Measurements from ENCODE around the gene GLCCI1. TPM values are rescaled to one million over a fixed set of nuclear protein-coding genes. Genes with fewer than 3 reads are reported as not detected.
A peak's percentile ranks its signal among the peaks of the same experiment; 100 is the strongest.

GLCCI1 gene
- 1 to 10 TPM; 6.4 to 8.2 TPM for total RNA-seq
- long read RNA-seq, result 0 reads

DNA sequence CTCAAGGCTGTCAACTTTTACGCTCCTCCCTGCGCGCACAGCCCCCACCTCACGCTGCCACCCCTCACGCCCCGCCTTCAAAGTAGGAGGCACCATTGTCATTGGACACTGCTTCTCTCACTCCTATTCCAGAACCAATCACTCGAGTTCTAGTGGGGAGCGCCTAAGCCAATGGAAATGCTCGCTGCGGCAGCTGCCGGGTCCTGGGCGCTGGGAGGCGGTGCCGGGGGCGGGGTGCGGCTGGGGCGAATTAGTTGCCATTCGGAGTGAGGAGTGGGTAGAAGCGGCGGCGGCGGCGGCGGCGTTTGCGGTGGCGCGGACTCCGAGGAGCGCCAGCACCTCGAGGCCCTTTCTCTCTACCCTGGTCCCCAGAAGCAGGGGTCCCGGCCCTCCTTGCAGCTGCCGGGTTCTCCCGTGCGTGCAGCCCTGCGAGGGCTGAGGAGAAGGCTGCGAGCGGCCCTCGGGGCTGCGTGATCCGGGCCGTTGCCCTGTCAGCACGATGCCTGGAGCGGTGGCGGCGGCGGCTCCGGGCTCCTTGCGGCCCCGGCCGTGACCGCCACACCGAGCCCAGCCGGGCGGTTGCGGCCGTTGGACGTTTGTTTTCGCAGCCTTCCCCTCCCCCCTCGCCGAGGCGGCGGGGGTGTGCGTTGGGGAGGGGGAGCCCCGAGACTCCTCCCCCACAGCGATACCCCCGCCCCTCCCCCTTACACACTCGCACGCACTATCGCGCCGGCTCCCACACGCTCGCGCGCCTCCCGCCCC, at the start of gene GLCCI1:
Gene GLCCI1, plus strand, starts transcription at position 253 of the 762 bp plus-strand sequence. CDS start 555 bp downstream, outside the sequence.
- ATAC-seq, result peak; percentile 97 to 99
- peak; percentile 96 for DNase-seq
- intact Hi-C loops (cut with DNase I), result loop anchor here in 1 of 2 donors (10.0 kb wide), 1 partner anchor 246 kb away; no protein-coding TSS in a partner anchor

- DNase-seq (no peak), ATAC-seq (no peak)
- intact Hi-C loops (cut with DNase I), result no loop called here
Measured at GRCh38 chr7:7919449-7919945, 49.1 kb upstream of the GLCCI1 start.

- ATAC-seq, result no peak
- intact Hi-C loops (cut with DNase I), result no loop called here
- DNase-seq, result no peak
Measured at GRCh38 chr7:7920056-7920455, 48.5 kb upstream of the GLCCI1 start.

- intact Hi-C loops (cut with DNase I), result no loop called here
- ATAC-seq (no peak), DNase-seq (no peak)
Measured at GRCh38 chr7:7920481-7920880, 48.1 kb upstream of the GLCCI1 start.

GRCh38 chr7:7921830-7922229, 46.8 kb upstream of the GLCCI1 start:
- intact Hi-C loops (cut with DNase I), result no loop called here
- ATAC-seq (peak in 1 of 2 donors; percentile 41), DNase-seq (no peak)

GRCh38 chr7:7922684-7923385, 45.8 kb upstream of the GLCCI1 start:
- ATAC-seq (no peak), DNase-seq (no peak)
- intact Hi-C loops (cut with DNase I), result no loop called here

DNA sequence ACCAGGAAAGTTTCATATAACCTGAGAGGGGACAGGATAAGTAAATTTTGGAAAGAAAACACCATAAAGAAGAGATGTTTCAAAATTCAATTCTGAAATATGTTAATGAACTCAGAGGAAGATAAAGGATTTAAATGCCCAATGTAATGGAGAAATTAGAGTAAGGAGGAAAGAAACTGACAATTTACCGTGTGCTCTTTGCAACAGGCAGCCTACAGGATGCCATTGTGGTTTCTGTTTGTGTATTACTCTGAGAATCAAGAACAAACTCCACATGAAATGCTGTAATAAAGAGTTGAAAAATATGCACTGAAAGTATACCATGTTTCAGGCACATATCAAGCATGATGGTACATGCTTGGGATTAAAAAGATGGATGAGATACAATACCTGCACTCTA, 44.8 kb upstream of the GLCCI1 start:
- no peak for ATAC-seq
- DNase-seq, result no peak
- intact Hi-C loops (cut with DNase I), result no loop called here

GRCh38 chr7:7924303-7924702, 44.3 kb upstream of the GLCCI1 start:
- DNase-seq (no peak), ATAC-seq (no peak)
- intact Hi-C loops (cut with DNase I), result no loop called here

DNA sequence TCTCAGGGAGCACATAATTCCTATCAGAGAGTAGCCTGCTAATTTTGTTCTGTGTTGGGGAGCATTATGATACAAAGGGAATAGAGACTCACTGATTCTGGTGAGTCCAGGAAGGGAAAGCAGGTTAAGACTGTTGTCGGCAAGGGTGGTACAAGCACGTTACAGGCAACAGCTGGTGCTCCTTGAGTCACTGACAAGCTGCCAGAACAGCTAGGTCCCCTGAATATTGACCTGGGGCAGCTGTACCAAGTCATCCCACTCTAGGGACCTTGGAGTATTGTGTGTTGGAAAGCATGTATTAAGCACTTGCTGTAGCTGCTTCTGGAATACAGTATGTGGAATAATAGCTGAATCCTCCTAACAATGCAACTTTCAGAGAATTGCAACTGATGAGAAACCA, 37.0 kb upstream of the GLCCI1 start:
- no peak for DNase-seq
- intact Hi-C loops (cut with DNase I), result no loop called here
- ATAC-seq, result no peak

DNA sequence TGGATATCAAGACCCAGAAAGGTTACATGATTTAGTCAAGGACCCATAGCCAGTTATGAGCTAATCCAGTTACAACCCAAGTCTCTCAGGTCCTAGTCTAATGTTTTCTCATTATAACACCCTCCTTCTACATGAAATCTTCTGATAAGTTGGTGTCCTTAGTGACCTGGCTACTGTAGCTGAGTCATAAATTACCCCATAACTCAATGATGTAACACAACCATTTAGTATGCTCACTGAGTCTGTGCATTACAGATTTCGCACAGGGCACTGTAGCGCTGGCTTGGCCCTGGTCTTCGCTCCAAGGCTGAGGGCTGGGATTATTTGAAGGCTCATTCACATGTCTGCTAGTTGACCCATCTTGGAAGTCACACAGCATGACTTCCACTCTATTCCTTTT, 36.0 kb upstream of the GLCCI1 start:
- intact Hi-C loops (cut with DNase I), result no loop called here
- ATAC-seq (no peak), DNase-seq (no peak)

GRCh38 chr7:7933915-7934526, 34.6 kb upstream of the GLCCI1 start:
- DNase-seq (no peak), ATAC-seq (no peak)
- intact Hi-C loops (cut with DNase I), result no loop called here

DNA sequence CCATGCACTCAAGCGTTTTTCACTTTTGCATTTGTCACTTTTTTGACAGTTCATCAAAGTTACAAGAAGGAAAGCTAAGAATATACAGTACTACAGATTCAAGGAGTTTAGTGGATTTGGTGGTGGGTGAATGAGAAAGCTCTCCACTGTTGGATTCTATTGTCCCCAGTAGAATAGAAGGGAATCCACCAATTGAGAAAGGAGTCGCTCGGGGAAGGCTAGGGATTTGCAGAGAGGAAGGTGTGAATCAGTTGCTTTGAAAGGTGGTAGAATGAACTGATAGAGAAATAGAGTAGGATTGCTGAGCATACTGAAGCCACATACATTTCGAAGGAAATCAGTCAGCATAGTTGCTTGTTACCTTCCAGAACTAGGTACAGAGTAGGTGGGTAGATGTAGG, 33.7 kb upstream of the GLCCI1 start:
- no peak for DNase-seq
- intact Hi-C loops (cut with DNase I), result no loop called here
- no peak for ATAC-seq

DNA sequence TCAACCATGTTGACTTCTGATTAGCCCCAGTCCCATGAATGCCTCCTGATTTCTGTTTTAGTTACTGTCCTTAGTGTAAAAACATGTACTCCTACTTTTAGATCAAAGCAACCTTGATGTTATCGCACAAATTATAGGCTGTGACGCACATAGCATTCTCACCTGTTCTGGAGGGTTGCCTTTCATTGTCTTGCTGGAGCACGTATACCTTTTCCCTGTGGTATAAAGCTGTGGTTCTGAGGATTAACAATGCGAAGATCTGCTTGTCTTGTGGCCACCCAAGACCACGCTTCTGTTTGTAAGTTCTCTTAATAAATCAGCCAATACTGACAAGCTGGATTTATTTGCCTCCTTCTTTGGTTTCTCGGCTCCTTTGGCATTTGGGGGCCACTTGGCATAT, 30.1 kb upstream of the GLCCI1 start:
- DNase-seq (no peak), ATAC-seq (no peak)
- intact Hi-C loops (cut with DNase I), result no loop called here

DNA sequence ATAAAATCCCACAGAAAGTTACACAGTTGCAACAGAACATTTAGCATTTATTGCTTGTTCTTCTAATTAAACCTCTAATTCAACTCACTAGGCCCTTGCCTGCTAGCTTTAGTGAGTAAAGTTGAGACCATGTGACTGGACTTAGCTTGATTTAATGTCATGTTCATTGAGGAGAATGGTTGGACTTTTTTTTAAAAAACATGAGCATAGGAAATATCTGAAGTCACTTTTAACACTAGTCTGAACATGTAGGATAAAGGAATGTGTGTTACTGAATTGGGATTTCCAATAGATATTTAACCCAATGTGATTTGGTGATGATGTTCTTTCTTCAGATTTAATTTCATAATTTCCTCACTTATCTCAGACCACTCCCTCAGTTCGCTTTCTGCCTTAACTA, 24.6 kb upstream of the GLCCI1 start:
- intact Hi-C loops (cut with DNase I), result no loop called here
- no peak for DNase-seq
- no peak for ATAC-seq

DNA sequence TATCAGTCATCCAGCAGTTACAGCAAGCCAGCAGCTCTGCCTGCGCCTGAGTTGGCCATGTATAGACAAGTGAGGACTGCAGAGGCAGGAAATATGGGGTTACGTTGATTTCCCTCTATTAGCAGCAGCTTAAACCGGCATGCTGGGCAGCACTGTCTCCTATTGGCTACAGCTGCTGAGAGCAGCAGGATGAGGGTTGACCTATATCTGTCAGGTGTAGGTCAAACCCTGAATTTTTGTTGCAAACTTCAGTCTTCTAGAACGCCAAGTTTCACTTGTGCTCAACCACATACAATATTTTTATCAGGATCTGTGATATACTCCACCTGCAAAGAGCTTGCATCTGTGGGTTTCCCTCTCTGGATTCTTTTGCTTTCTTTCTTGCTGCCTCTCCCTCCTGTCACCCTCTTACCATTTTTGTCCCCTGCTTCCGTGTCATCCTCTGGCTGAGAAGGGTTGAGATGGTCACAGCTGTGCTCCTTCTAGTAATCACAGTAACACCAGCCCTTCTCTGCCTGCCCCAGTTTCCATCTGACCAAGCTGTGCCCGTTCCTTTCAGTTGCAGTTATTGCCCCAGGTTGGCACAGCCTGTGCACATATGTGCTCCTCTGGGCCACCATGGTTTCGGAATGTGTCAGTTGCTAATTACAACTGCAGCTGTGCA, 23.8 kb upstream of the GLCCI1 start:
- ATAC-seq (peak; percentile 38 to 74), DNase-seq (no peak)
- intact Hi-C loops (cut with DNase I), result no loop called here

DNA sequence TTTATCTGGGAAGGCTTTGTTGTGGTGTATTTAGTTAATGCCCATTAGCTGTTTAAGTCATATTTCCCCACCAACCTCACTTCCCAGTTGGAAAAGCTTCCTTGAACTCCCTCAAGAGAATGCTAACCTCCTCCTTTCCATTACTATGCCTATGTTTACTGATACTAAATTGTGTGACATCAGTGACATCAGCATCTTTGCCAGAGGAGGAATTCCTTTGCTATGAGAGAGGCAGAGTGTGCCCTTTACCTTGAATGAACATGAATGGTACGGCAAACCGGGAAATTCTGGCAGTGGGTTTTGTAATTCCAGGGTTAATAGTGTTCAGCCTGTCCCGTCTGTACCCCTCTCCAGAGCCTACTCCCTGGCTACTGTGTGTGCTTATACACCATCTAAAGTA, 22.1 kb upstream of the GLCCI1 start:
- ATAC-seq (no peak), DNase-seq (no peak)
- intact Hi-C loops (cut with DNase I), result no loop called here

- DNase-seq (no peak), ATAC-seq (no peak)
- intact Hi-C loops (cut with DNase I), result no loop called here
Measured at GRCh38 chr7:7948232-7948631, 20.4 kb upstream of the GLCCI1 start.

DNA sequence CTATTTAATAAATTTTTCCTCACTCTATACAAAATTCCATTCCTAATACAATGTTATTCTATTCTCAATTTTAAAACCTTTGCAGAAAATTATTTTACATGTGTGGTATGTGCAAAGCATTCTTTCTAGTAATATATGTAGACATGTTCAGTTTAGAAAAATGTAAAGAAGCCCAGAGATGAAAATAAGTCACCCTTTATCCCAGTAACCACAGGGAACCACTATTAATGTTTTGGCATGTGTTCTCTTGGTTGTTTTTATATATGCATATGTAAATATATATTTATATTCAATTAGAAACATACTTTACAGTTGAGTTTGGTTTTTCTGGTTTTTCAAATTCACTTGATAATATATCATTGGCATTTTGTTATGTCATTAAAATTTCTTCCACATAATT, 14.8 kb upstream of the GLCCI1 start:
- intact Hi-C loops (cut with DNase I), result no loop called here
- ATAC-seq (no peak), DNase-seq (no peak)

DNA sequence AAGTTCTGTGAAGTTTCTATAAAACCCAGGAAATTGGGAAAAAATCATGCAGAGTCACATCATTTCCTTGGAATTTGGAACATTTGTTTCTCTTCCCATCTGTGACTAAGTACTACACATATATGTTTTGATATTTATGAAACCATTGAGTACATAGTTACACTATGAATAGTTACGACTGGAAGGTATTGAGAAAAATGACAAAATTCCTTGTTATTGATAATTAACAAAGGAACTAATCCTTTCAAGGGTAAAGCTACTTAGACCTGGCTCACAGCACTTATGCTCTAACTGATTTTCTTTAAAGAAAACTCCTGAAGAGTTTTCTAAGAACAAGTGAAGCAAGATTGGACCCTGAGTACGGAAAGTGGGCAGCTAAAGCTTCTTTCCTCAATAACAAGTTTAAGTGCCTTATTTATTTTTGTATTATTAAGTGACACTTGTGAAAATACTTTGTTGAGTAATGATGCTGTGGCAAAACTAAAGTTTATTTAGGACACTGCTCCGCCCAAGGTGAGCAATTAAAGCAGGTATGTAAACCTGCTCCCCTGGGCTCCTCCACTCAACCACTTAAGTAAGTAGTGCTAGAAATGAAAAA, 12.0 kb upstream of the GLCCI1 start:
- intact Hi-C loops (cut with DNase I), result no loop called here
- ATAC-seq (no peak), DNase-seq (no peak)
